HG02623 (cell line): Measurements from ENCODE around the gene TTYH3.

ENCODE experiments used
- ATAC-seq: cut with Tn5 transposase; IDR thresholded peaks from one replicate; pipeline ENCODE4 v1.9.1; 2021; ENCODE audit warnings: moderate library complexity; ENCODE audit not compliant: unreplicated experiment

Gene TTYH3

GRCh38 chr7:2646680-2647571, 15.1 kb downstream of the TTYH3 start:
- ATAC-seq: no peak

GRCh38 chr7:2647594-2648172, 15.9 kb downstream of the TTYH3 start:
- ATAC-seq: no peak

- no peak for ATAC-seq
These were observed 17.5 kb downstream of the TTYH3 start for GRCh38 chr7:2649139-2649838.

GRCh38 chr7:2649991-2650390, 18.2 kb downstream of the TTYH3 start:
- no peak for ATAC-seq

DNA sequence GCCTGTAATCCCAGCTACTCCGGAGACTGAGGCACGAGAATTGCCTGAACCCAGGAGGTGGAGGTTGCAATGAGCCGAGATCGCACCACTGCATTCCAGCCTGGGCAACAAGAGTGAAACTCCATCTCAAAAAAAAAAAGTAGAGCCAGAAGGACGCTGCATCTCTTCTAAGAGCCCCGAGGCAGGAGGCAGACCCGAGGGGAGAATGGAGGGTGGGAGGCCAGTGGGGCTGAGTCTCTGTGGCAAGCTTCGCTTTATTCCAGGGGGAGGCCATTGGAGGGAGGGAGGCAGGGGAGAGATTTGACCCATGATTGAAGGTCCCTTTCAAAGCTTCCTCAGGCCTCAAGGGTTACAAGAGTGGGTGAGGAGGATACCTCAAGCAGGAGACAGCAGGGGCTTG, 18.7 kb downstream of the TTYH3 start:
- no peak for ATAC-seq

DNA sequence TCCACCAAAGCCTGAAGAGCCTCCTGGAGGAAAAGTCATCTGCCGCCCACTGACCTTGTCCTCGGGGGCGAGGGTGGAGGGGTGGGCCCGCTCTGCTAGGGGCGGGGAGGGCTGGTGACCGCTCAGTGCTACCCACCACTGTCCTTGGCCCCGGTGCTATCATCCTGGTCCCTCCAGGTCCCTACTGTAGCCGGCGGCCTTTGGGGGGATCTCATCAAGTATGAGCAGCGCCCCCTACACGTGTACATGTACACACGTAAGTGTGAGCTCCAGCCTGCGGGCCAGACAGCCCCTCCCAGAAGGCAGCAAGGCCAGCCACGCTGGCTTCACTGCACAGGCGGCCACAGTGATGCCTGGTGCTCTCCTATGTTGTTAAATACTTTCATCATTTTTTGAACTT, 19.6 kb downstream of the TTYH3 start:
- ATAC-seq: no peak

DNA sequence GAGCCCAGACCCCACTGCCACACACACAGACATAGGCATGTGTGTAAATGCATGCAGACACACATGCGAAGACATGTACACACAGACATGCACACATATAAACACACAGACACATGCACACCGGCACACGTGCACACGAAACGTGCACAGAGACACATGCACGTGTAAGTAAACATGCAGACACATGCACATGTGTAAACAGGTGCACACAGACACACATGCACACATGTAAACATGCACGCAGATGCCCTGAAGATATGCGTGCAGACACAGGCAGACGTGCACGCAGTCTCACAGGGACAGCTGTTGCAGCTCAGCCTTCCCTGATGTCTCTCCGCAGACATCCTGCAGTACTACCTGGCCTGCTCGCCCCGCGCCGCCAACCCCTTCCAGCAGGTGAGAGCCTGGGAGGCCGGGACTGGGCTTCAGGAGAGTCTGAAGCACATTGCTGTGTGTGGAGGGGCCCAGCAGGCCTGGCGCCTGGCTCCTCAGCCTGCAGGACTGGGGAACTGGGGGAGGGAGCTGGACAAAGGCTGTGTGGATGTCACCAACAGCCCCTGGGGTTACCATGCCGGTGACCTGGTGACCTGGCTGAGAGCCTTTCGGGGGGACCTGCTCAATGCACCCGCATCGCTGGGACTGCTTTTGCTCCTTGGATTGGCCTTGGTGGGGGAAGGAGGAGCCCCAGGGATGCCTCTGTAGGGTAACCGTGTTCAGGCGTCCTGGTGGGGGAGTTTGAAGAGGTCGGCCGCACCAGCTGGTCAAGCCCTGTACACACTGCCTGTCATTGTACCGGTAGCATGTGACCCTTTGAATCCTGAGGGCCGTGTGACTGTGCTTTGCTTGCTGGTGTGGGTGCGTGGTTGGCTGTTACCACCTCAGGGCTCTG, 20.3 kb downstream of the TTYH3 start:
- no peak for ATAC-seq

- ATAC-seq: no peak
These were observed 20.9 kb downstream of the TTYH3 start for GRCh38 chr7:2652736-2653060.

GRCh38 chr7:2654059-2654458, 22.3 kb downstream of the TTYH3 start:
- ATAC-seq: no peak

DNA sequence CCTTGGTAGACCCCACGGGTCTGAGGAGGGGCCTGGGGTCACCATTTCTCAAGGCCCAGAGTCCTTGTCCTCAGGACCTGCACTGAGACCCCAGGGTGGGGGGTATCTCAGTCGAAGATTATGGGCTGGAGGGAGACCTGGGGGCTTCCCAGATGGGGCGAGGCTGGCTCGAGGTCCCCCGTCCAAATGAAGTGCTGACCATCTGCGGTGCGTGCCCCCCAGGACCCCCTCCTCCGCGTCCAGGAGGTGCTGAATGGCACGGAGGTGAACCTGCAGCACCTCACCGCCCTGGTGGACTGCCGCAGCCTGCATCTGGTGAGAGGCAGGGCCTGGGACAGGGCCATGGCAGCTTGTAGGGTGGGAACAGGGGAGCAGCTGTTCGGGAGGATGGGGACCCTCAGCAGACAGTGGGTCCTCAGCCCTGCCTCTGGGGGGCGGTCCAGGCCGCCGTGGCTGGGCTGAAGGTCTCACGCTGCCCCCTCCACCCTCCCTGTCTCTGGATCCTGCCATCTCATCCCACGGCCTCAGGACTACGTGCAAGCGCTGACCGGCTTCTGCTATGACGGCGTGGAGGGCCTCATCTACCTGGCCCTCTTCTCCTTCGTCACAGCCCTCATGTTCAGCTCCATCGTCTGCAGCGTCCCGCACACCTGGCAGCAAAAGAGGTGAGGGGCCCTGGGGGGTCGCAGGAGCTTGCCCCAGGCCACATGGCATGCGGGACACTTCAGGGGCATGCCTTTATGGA, 24.3 kb downstream of the TTYH3 start:
- no peak for ATAC-seq

DNA sequence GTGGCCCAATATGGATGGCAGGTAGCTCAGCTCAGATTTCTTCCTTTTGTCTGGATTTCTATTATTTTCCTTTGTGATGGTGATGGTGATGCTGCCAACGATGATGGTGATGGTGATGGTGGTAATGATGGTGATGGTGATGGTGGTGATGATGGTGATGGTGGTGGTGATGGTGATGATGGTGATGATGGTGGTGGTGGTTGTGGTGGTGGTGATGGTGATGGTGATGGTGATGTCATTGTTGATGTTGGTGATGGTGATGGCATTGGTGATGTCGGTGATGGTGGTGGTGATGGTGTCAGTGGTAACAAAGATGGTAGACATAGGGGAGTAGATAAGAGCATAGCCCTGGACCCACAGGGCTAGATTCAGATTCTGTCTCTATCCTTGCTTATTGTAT, 25.4 kb downstream of the TTYH3 start:
- no peak for ATAC-seq

- ATAC-seq: no peak
These were observed 26.3 kb downstream of the TTYH3 start for GRCh38 chr7:2657920-2658671.

GRCh38 chr7:2658941-2659340, 27.2 kb downstream of the TTYH3 start:
- no peak for ATAC-seq

GRCh38 chr7:2659556-2660358, 28.0 kb downstream of the TTYH3 start:
- no peak for ATAC-seq

GRCh38 chr7:2660359-2661095, 28.7 kb downstream of the TTYH3 start:
- no peak for ATAC-seq

- no peak for ATAC-seq
These were observed 29.3 kb downstream of the TTYH3 start for GRCh38 chr7:2661096-2661449.

- ATAC-seq: no peak
These were observed 30.0 kb downstream of the TTYH3 start for GRCh38 chr7:2661602-2662272.
